Measurements from ENCODE around the gene PDE3A.

Gene PDE3A

GRCh38 chr12:20393707-20394106 lies 25.4 kb downstream of the PDE3A start:
- no peak for TF ChIP-seq CTCF (conservative IDR thresholded peaks at IDR 0.05)
- no peak overlapping the region for H3K27ac ChIP-seq

GRCh38 chr12:20395791-20396550 lies 27.6 kb downstream of the PDE3A start:
- H3K27ac ChIP-seq = no peak overlapping the region
- no peak for TF ChIP-seq CTCF (conservative IDR thresholded peaks at IDR 0.05)

- no peak overlapping the region for H3K27ac ChIP-seq
- TF ChIP-seq CTCF (conservative IDR thresholded peaks at IDR 0.05) = no peak
These were observed 30.3 kb downstream of the PDE3A start for GRCh38 chr12:20398686-20399085.

GRCh38 chr12:20400003-20400402 lies 31.7 kb downstream of the PDE3A start:
- no peak for TF ChIP-seq CTCF (conservative IDR thresholded peaks at IDR 0.05)
- no peak overlapping the region for H3K27ac ChIP-seq

- TF ChIP-seq CTCF (conservative IDR thresholded peaks at IDR 0.05) = no peak
- H3K27ac ChIP-seq = no peak overlapping the region
These were observed 34.9 kb downstream of the PDE3A start for GRCh38 chr12:20403230-20403629.

GRCh38 chr12:20404576-20405346 lies 36.4 kb downstream of the PDE3A start:
- no peak overlapping the region for H3K27ac ChIP-seq
- no peak for TF ChIP-seq CTCF (conservative IDR thresholded peaks at IDR 0.05)

- TF ChIP-seq CTCF (conservative IDR thresholded peaks at IDR 0.05) = no peak
- H3K27ac ChIP-seq = no peak overlapping the region
These were observed 41.5 kb downstream of the PDE3A start for GRCh38 chr12:20409607-20410377.
